ENCODE measurements around the gene ARL17B.
A peak's percentile ranks its signal among the peaks of the same experiment; 100 is the strongest.
"Not testable (repeated sequence)": the region's sequence is repeated elsewhere in the genome, so short reads cannot be mapped to it uniquely, and the experiment has no call there.

ARL17B gene

GRCh38 chr17:46249153-46249552, 112.4 kb downstream of the ARL17B start:
- not testable (repeated sequence) for DNase-seq (ENCODE audit: low spot score)

DNA sequence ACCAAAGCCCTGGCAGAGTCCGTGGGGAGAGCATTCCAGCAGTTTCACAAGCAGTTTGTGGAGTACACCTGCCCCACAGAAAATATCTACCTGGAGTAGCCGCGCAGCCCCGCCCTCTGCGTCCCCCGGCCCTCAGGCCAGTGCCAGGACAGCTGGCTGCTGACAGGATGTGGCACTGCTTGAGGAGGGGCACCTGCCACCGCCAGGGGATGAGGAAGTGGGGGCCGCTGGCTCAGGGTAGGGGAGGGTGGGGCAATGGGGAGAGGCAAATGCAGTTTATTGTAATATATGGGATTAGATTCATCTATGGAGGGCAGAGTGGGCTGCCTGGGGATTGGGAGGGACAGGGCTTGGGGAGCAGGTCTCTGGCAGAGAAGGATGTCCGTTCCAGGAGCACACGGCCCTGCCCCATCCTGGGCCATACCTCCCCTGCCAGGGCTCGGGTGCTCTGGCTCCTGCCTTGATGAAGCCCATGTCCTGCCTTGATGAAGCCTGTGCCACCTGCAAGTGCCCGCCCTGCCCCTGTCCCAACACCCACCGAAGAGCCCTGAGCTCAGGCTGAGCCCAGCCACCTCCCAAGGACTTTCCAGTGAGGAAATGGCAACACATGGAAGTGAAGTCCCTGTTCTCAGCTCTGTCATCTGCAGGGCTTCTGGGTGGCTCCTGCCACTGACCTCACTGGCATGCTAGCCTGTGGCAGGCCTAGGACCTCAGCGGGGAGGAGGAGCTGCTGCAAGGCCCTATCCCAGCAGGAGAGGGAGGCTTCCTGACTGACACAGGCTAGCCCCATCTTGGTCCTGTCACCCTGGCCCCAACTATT, 116.4 kb downstream of the ARL17B start:
- DNase-seq (ENCODE audit: low spot score): not testable (repeated sequence)

- DNase-seq (ENCODE audit: low spot score): not testable (repeated sequence)
Measured at GRCh38 chr17:46244339-46244913, 117.1 kb downstream of the ARL17B start.

DNA sequence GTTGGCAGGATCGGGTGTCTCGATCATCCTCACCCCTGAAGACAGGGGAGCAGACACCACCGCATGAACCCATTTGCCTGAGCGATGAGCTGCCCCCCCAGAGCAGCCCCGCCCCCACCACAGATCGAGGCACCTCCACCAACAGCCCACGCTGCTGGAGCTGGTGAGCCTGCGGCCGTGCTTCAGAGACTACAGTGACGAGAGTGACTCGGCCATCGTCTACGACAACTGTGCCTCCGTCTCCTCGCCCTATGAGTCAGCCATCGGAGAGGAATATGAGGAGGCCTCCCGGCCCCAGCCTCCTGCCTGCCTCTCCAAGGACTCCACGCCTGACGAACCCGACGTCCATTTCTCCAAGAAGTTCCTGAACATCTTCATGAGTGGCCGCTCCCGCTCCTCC, 117.6 kb downstream of the ARL17B start:
- DNase-seq (ENCODE audit: low spot score): not testable (repeated sequence)

- not testable (repeated sequence) for DNase-seq (ENCODE audit: low spot score)
Measured at GRCh38 chr17:46243505-46243904, 118.1 kb downstream of the ARL17B start.

GRCh38 chr17:46231359-46231758, 130.2 kb downstream of the ARL17B start:
- not testable (repeated sequence) for DNase-seq (ENCODE audit: low spot score)

DNA sequence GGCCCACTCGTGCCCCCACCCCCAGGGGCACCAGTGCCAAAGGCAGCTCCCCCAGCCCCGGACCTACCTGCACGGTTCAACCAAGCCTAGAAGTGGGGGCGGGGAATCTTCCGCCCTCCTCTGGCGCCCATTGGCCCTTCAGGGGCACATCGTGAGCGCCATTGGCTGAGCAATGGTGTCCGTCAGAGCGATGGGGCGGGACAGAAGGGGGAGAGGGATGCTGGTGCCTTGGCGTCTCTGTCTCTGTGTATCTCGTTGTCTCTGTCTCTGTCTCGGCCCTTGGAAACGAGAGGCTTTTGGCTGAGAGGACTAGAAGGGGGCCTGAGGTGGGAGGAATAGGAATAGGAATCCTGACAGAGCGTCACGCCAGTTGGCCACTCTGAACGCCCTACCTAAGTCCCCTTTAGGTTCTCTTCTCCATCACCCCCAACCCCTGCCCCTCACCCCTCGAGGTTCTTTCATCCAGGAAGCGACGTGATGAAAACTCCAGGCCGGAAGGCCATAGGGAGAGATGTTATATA, 136.2 kb downstream of the ARL17B start:
- peak; percentile 86 for DNase-seq (ENCODE audit: low spot score)

GRCh38 chr17:46224864-46225263, 136.7 kb downstream of the ARL17B start:
- DNase-seq (ENCODE audit: low spot score): not testable (repeated sequence)

Data from LoVo (cell line).